HG03342 (cell line): ENCODE results near the gene CACNA2D3.

Experiments
- ATAC-seq: cut with Tn5 transposase; IDR thresholded peaks from one replicate; pipeline ENCODE4 v1.9.1; 2021; ENCODE audit warnings: mild to moderate bottlenecking, moderate library complexity; ENCODE audit not compliant: unreplicated experiment

CACNA2D3 gene

DNA sequence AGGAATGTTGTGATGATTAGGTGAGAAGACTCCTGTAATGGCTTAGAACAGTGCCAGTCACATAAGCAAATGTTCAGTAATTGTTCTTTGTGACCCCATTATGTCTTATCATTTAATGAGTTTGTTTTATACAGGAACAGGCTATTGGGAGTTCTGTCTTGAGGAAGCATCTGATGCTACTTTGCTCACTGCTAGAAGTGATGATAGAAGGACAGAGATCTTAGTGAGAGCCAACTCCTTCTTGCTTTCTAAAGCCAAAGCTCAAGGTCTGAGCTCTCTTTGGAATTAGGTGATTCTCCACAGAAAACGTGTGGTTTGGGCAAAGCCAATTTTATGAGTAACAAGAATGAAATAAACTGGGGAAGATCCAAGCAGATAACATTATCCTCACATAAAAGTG lies 590.7 kb downstream of the CACNA2D3 start:
- no peak for ATAC-seq

GRCh38 chr3:54713455-54713854 lies 591.1 kb downstream of the CACNA2D3 start:
- ATAC-seq: no peak

DNA sequence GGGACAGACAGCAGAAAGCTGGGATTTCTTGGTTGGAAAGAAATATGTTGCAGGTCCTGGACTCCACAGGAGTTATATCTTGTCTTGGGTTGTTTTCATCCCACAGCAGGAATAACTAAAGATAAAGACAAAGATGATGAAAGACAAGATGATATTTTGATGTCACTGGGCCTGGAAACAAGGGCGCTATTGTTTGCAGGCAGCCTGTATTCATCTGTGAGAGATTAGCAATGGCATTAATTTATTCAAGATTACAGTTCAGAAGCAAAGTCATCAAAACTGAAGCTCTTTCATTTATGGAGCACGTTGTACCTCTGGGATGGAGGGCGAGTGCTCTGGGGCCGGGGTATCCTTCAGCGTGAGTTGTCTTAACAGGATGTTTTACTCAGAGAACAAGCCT lies 591.7 kb downstream of the CACNA2D3 start:
- no peak for ATAC-seq

DNA sequence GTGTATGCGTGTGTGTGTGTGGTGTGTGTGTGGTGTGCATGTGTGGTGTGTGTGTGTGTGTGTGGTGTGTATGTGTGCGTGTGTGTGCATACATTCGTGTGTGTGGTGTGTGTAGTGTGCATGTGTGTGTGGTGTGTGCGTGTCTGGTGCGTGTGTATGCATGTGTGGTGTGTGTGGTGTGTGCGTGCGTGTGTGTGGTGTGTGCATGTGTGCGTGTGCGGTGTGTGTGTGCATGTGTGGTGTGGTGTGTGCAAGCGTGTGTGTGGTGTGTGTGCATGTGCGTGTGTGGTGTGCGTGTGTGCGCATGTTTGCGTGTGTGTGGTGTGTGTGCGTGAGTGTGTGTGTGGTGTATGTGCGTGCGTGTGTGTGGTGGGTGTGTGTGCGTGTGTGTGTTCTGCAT lies 595.2 kb downstream of the CACNA2D3 start:
- ATAC-seq: no peak

DNA sequence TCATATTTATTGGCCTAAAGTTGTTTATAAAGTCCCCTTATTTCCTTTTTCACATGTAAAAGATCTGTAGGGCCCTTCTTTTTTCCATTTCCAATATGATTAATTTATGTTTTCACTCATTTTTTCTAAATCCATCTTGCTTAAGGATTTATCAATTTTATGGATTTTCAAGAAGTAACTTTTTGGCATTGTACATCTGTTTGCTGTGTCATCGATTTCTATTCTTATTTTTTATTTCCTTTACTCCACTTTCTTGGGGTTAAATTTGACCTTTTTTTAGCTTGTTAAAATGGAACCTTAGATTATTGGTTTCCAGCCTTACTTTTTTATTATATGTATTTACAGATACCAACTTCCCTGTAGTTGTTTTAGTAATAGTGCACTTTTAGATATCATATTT lies 597.6 kb downstream of the CACNA2D3 start:
- no peak for ATAC-seq

- ATAC-seq: no peak
Observed at GRCh38 chr3:54720604-54721003, 598.3 kb downstream of the CACNA2D3 start.

DNA sequence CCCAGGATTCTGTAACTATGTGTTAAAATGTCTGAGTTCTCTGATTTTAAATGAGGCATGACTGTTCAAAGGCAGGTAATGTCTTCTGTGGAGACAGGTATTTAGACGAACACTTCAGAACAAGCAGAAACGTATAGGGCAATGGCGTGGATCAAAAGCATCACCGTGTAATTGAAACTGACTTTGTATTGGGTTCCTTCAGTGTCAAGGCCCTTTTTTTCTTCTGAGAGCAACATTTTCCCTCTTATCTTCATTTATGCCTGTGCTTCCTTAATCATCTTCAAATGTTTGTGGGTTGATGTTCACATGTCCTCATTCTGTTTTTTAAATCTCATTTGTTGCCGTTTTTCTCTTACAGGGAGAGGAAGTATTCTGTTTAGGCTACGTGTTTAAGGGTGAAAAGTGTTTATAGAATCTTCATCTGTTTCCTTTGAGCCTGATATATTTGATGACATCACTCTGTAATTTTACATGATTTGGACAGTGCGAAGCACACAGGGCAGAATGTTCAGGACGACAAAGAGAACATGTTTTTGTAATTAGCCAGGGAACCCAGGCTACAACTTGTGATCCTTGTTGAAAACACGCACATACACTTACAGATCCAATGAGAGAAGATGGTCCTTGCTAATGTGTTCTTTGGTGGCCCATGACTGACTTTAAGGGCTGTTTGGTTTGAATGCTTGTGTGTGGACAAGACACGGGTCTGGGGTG lies 609.5 kb downstream of the CACNA2D3 start:
- no peak for ATAC-seq

GRCh38 chr3:54733106-54734006 lies 611.0 kb downstream of the CACNA2D3 start:
- ATAC-seq: no peak

DNA sequence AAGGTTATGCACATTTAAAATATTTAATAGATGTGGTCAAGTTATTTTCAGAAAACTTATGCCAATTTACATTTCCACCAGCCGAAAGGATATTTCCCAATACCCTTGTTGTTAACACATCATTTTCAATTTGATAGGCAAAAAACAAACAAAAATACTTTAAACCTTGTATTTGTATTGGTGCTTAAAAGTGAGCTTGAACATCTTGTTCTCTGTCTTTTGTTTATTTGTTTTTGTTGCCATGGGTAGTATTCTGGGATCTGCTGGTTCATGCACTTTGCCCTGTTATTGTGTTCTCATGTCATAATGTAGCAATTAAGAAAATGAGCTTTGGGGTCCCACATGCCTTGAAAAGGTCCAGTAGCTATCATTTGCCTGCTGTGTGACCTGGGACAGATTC lies 614.1 kb downstream of the CACNA2D3 start:
- ATAC-seq: no peak

GRCh38 chr3:54743755-54744154 lies 621.4 kb downstream of the CACNA2D3 start:
- ATAC-seq: no peak

GRCh38 chr3:54744291-54744690 lies 621.9 kb downstream of the CACNA2D3 start:
- no peak for ATAC-seq

- no peak for ATAC-seq
Observed at GRCh38 chr3:54745843-54746242, 623.5 kb downstream of the CACNA2D3 start.

DNA sequence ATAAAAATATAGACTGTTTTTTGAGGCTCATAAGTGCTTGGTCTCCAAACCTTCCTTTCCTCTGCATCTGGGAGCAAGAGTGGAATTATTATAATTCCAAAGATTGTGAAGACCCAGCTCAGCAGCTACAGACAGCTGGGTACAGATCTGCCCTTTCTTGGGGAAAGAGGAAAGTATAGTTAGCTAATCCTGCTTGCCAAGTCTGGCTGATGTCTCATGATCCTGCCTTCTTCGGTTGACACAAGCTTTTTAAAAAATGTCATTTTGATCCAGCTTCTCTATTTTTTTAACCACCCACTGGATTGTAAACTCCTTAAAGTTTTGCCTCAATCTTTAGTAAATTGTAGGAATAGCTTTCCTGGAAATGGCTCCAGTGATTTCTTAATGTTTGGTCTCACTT lies 624.4 kb downstream of the CACNA2D3 start:
- ATAC-seq: no peak

DNA sequence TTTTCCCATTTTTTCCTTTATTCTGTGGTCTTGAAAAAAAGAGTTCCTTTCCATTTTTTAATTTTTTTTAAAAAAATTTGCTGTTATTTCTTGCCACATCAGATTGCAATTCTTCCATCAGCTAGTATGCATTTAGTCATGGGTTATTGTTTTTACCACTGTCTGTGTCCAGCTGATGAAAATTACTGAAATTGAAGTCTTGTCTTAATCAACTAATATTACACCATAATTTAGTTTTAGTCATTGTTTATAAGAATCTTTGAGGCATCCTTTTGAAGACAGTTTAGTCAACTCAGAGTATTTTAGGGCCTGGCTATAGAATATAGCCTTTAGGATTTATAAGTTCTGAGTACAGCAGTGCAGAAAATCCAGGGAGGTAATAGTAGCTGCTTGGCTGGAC lies 633.4 kb downstream of the CACNA2D3 start:
- ATAC-seq: no peak

DNA sequence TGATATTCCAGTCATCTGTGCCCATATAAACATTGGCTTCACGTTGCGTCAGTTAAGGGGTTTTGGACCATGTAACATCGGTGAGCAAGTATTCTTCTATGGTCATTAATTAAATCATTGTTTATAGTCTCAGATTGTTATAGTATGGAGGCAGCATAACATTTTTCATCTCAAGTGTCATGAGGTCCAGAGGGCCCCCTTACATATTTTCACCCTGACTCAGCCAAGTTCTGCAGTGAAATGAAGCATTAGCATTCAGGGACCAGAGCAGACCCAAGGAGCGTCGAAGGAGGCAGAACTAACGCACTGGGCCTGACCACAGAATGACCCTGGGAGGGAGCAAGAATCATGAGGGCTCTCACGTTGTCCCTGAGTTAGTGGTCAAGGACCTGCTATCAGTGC lies 634.0 kb downstream of the CACNA2D3 start:
- ATAC-seq: no peak

DNA sequence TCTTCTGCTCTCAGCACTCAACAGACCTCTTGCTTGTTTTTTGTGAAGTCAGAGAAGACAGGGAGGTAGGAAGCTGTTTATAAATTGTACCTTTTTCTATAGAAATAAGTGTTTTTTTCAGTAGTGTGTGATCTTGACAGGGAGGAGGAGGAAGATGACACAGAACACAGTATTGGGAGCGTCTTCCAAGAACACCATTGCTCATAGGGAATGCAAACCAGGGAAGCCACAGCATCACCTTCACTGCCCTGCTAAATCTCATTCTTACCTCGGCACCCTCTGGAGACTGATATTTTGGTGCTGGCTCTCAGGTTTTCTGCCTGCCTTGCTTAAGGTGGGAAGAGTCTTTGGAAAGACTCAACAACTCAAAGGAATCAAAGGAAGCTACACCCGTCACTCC lies 636.1 kb downstream of the CACNA2D3 start:
- no peak for ATAC-seq

DNA sequence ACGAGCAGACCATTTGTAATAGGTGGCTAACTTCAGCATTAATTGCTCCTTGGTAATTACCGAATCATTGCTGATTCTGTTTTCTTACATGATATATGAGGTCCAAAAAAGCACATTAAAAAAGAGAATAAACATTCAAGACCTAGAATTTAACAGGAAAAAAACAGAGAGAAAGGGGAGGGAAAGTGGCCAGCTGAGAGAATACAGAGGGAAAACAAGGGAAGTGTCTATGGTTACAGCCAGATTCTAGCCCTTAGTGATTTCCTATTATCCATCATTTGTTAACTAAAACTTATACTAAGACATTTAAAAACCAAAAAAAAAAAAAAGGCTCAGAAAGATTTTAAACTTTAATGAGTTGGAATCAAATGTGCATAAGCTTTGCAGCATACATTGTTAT lies 636.8 kb downstream of the CACNA2D3 start:
- no peak for ATAC-seq

DNA sequence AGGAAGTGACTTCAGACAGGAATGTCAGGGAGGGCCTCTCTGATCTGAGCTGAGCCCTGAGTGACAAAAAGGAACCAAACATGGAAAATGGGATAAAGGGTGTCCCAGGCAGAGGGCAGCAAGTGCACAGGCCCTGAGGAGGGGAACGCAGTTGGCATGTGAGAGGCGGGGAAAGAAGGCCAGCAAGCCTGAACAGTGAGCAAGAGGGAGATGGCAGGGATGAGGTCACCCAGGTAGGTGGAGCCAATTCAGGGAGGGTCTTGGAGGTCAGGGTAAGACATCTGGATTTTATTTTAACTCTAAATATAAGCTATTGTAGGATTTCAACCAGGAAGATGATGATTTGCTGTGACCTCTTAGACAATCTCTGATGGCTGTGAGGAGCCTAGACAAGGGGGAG lies 637.8 kb downstream of the CACNA2D3 start:
- ATAC-seq: no peak

- no peak for ATAC-seq
Observed at GRCh38 chr3:54761637-54762036, 639.3 kb downstream of the CACNA2D3 start.

DNA sequence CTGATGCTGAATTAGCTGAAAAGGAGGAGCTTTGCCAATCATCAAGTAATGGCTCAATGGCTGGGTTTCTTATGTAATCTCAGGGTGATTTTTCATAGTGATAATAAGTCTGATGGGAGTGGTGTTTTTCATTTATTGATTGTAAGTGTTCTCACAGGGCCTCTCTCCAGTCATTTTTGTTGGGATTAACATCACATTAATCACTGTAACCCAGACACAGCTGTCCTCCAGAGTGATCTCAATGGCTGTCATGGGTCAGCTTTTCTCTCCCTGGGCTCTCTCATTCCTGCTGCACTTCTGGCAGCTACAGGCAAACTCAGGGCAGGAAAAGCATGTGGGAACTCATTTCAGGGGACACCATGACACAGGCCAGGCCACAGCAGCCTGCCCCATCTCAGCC lies 642.6 kb downstream of the CACNA2D3 start:
- ATAC-seq: no peak

- ATAC-seq: no peak
Observed at GRCh38 chr3:54771050-54771449, 648.7 kb downstream of the CACNA2D3 start.

DNA sequence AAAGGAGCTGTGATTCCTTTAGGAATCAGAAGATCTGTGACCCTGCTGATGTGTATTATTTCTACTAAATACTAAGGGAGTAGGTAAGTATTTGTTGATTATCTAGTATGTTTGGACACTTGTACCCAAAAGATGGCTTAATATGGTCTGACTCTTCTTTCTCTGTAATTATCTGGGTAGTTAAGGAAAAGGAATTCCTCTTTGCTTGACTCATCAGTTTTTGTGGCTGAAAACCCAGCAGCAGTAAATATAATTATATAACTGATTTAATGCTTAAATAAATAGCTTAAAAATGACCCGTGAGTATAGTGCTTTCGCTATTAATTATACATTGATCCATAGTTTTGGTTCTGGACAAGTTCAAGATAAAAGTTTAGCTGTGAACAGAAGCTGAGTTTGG lies 649.7 kb downstream of the CACNA2D3 start:
- no peak for ATAC-seq
